SK-N-SH treated with all-trans-retinoic acid at 6 μM for 48 hours (cell line): ENCODE results near the gene ADH5.

Experiments
- ATAC-seq: fragments of 200-7000 bp; cut with Tn5 transposase; 3 replicates; pipeline ENCODE4 v1.9.1; 2020; ENCODE audit warnings: mild to moderate bottlenecking, moderate library complexity
- ARNTL ChIP-seq: fragments of 450-650 bp; formaldehyde crosslinking; IDR thresholded peaks from 2 replicates; pipeline ENCODE4 v1.5.0; 2020; ENCODE audit warnings: low read depth, mild to moderate bottlenecking, moderate library complexity, borderline replicate concordance
- BACH2 ChIP-seq: fragments of 250-450 bp; sonication (Bioruptor Pico); IDR thresholded peaks from 2 replicates; pipeline ENCODE4 v1.9.0; 2021; ENCODE audit warnings: mild to moderate bottlenecking, borderline replicate concordance
- CSDC2 ChIP-seq: fragments of 250-450 bp; sonication (Bioruptor Pico); IDR thresholded peaks from 2 replicates; pipeline ENCODE4 v1.5.0; 2020; ENCODE audit warnings: mild to moderate bottlenecking, moderate library complexity
- ESRRG ChIP-seq: fragments of 250-450 bp; sonication (Bioruptor Pico); IDR thresholded peaks from 2 replicates; pipeline ENCODE4 v1.6.1; 2021; ENCODE audit warnings: mild to moderate bottlenecking
- GLIS3 ChIP-seq: fragments of 250-450 bp; sonication (Bioruptor Pico); IDR thresholded peaks from 2 replicates; pipeline ENCODE4 v1.5.0; 2020; ENCODE audit warnings: mild to moderate bottlenecking, moderate library complexity
- ISL1 ChIP-seq: fragments of 250-450 bp; sonication (Bioruptor Pico); IDR thresholded peaks from 2 replicates; pipeline ENCODE4 v2.1.2; 2022; ENCODE audit warnings: mild to moderate bottlenecking, moderate library complexity
- OSR1 ChIP-seq: fragments of 250-450 bp; sonication (Bioruptor Pico); IDR thresholded peaks from 2 replicates; pipeline ENCODE4 v1.8.0; 2022; ENCODE audit warnings: moderate library complexity, mild to moderate bottlenecking, inconsistent platforms
- PPARA ChIP-seq: fragments of 250-450 bp; sonication (Bioruptor Pico); IDR thresholded peaks from 2 replicates; pipeline ENCODE4 v1.5.0; 2020; ENCODE audit warnings: mild to moderate bottlenecking, borderline replicate concordance
- SNAI2 ChIP-seq: fragments of 250-450 bp; sonication (Bioruptor Pico); IDR thresholded peaks from 2 replicates; pipeline ENCODE4 v1.5.0; 2020; ENCODE audit warnings: mild to moderate bottlenecking, moderate library complexity
- TCF4 ChIP-seq: fragments of 250-450 bp; sonication (Bioruptor Pico); IDR thresholded peaks from 2 replicates; pipeline ENCODE4 v1.8.0; 2021; ENCODE audit warnings: mild to moderate bottlenecking, moderate library complexity, borderline replicate concordance
- TOX ChIP-seq: fragments of 250-450 bp; sonication (Bioruptor Pico); IDR thresholded peaks from 2 replicates; pipeline ENCODE4 v1.8.0; 2021; ENCODE audit warnings: mild to moderate bottlenecking, moderate library complexity, borderline replicate concordance
- ZFP3 ChIP-seq: fragments of 250-450 bp; sonication (Bioruptor Pico); IDR thresholded peaks from 2 replicates; pipeline ENCODE4 v1.5.0; 2020; ENCODE audit warnings: mild to moderate bottlenecking, moderate library complexity
- ZFP30 ChIP-seq: fragments of 450-650 bp; formaldehyde crosslinking; IDR thresholded peaks from 2 replicates; pipeline ENCODE4 v1.5.0; 2022; ENCODE audit warnings: mild to moderate bottlenecking, moderate library complexity
- ZNF70 ChIP-seq: fragments of 450-650 bp; formaldehyde crosslinking; IDR thresholded peaks from 2 replicates; pipeline ENCODE4 v1.5.0; 2020; ENCODE audit warnings: mild to moderate bottlenecking, moderate library complexity
- ZNF8 ChIP-seq: fragments of 450-650 bp; formaldehyde crosslinking; IDR thresholded peaks from 2 replicates; pipeline ENCODE4 v1.5.0; 2020; ENCODE audit warnings: mild to moderate bottlenecking, moderate library complexity
- TF ChIP-seq, protein P1 (sequence below): fragments of 250-450 bp; sonication (Bioruptor Pico); IDR thresholded peaks from 2 replicates; pipeline ENCODE4 v1.8.0; 2021; ENCODE audit warnings: low read depth, mild to moderate bottlenecking, moderate library complexity, borderline replicate concordance
- TF ChIP-seq, protein P2 (sequence below): fragments of 250-450 bp; sonication (Bioruptor Pico); IDR thresholded peaks from 2 replicates; pipeline ENCODE4 v1.5.1; 2021; ENCODE audit warnings: mild to moderate bottlenecking, moderate library complexity
- TF ChIP-seq, protein P3 (sequence below): fragments of 250-450 bp; sonication (Bioruptor Pico); IDR thresholded peaks from 2 replicates; pipeline ENCODE4 v1.5.1; 2020; ENCODE audit warnings: low read depth, mild to moderate bottlenecking, moderate library complexity
- TF ChIP-seq, protein P4 (sequence below): fragments of 250-450 bp; sonication (Bioruptor Pico); IDR thresholded peaks from 2 replicates; pipeline ENCODE4 v1.5.0; 2020; ENCODE audit warnings: mild to moderate bottlenecking, moderate library complexity

Gene ADH5

DNA sequence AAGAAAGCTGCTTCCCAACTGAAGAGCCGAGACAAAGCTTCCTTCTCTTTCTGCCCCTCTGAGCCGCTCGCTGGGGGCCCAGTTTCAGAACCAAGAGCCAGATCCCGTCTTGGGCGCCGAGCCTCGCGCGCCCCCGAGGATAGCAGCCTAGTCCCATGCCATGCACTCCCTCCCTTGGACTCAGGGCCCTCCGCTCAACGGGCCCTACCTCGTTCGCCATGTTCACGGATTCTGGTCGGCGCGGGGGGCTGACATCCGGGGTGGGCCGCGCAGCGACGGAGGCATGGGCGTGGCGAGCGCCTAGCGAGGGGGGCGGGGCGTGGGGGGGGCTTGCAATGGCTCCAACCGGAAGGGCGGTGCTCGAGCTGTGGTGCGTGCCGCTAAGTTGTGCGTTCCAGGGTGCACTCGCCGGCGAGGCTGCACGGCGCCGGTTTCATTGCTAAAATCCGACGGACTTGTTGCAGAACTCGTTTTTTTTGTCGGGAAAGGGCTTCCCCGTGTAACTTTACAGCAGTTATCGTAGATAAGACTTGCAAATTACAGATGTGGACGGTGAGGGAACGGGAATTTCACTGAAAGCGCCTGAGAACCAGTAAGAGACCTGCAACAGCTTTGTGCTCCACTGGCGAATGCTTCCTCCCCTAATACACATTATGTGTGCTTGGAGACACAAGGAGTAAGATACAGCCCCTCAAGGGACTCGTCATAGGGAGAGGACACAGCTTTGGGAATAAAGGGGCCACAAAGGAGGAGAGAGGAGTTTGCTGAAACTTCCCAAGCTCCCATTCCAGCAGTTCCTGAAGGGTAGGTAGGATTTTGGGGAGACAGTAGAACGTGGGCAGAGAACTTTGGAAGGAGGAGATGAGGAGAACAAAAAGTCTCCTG is at the start of gene ADH5:
Gene ADH5 (minus strand): TSS at position 308 of the 885 bp plus-strand sequence. CDS start 88 bp downstream, at position 220.
- TF ChIP-seq ZFP3: peak; percentile 74
- no peak for TF ChIP-seq ESRRG (CRISPR knock-in tag)
- ATAC-seq: peak; percentile 95

DNA sequence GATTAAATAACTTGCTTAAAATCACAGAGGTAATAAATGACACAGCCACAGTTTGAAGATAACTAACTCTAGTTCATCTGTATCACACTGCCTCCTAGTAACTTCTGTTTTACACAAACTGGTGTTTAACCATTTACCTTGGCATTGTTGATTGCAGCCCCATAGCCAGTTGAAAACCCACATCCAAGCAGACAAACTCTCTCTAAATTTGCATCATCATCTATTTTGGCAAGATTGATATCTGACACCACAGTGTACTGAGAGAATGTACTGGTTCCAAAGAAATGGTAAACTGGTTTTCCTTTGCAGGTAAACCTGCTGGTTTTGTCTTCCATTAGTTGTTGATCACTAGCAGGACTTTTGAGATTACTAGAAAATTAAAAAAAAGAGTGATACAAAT is 47.7 kb upstream of the ADH5 start:
- TF ChIP-seq ZNF70 (no peak), ZFP30 (CRISPR knock-in tag) (no peak), BACH2 (CRISPR knock-in tag) (no peak)
- TF ChIP-seq, protein P1, sequence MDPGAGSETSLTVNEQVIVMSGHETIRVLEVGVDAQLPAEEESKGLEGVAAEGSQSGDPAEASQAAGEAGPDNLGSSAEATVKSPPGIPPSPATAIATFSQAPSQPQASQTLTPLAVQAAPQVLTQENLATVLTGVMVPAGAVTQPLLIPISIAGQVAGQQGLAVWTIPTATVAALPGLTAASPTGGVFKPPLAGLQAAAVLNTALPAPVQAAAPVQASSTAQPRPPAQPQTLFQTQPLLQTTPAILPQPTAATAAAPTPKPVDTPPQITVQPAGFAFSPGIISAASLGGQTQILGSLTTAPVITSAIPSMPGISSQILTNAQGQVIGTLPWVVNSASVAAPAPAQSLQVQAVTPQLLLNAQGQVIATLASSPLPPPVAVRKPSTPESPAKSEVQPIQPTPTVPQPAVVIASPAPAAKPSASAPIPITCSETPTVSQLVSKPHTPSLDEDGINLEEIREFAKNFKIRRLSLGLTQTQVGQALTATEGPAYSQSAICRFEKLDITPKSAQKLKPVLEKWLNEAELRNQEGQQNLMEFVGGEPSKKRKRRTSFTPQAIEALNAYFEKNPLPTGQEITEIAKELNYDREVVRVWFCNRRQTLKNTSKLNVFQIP (CRISPR knock-in tag): no peak
- TF ChIP-seq, protein P2, sequence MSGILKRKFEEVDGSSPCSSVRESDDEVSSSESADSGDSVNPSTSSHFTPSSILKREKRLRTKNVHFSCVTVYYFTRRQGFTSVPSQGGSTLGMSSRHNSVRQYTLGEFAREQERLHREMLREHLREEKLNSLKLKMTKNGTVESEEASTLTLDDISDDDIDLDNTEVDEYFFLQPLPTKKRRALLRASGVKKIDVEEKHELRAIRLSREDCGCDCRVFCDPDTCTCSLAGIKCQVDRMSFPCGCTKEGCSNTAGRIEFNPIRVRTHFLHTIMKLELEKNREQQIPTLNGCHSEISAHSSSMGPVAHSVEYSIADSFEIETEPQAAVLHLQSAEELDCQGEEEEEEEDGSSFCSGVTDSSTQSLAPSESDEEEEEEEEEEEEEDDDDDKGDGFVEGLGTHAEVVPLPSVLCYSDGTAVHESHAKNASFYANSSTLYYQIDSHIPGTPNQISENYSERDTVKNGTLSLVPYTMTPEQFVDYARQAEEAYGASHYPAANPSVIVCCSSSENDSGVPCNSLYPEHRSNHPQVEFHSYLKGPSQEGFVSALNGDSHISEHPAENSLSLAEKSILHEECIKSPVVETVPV (CRISPR knock-in tag): no peak
- TF ChIP-seq, all 23 proteins: peak for 0
- no peak for ATAC-seq

DNA sequence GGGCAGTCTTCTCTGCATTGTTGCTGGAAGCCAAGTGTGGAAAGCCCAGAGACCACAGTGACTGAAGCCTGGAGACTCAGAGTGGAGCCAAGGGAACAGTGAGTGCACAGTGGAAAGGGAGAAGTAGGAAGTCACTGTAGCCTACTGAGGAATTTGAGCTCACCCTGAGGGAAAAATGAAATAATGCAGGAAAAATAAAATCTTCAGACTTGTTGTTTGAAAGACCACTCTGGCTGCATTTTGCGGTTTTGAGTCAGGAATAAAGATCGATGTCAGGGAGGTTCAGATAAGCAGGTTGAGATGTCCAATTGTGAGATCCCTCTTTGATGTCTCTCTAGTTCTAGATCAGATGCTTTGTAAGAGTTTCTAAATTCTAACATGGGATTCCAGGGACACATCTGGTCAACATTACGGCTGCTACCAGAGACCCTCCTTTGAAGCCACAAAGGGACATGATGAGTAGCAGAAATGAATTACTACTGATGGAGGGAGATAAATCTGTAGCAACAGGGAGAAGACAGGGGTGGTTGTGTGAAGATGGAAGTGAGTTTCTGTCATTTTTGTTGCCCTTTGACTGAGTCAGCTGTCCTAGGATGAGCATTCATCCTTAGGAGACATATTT is 47.1 kb upstream of the ADH5 start:
- no peak for ATAC-seq
- TF ChIP-seq TCF4 (CRISPR knock-in tag) (0 out of 2 replicates have a peak, but pooled peaks have one; percentile 28), TOX (no peak)

DNA sequence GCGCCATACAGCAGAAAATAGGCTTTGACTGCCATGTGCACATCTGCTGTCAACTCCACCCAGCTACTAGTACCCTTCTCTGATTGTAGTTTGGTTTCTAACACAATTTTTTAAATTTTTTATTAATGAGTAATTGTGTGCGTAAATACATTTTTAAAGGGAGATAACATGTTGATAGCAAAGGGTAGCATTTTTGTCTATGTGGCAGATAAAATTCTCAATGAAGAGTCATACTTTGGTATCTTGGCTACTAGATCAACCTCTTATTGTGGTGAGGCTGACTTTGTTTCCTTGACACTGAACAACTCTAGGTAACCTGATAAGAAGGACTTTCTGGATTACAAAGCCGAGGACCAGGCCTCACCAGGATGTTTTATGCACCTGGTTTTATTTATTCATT is 46.0 kb upstream of the ADH5 start:
- no peak for TF ChIP-seq GLIS3
- TF ChIP-seq TOX: no peak
- TF ChIP-seq ZFP30 (CRISPR knock-in tag): no peak
- no peak for TF ChIP-seq OSR1
- no peak for TF ChIP-seq PPARA
- TF ChIP-seq ZNF8 (CRISPR knock-in tag): no peak
- TF ChIP-seq ZFP3: no peak
- TF ChIP-seq ISL1: no peak
- no peak for TF ChIP-seq CSDC2
- TF ChIP-seq, all 23 proteins: peak for 0
- ATAC-seq: no peak

DNA sequence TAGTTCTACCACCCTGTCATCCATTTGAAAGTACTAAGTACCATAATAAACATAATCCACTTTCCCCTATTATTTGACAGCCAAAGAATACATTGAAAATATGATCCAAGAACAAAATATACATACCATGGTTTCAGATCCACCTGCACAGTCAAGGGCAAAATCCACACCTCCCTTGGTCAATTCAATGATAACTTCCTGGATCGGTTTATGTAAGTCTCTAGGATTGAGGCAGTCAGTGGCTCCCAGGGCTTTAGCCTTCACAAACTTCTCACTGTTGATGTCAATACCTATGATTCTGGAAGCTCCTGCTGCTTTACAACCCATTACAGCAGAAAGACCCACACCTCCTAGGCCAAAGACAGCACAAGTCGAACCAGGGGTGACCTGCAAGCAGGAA is 42.8 kb upstream of the ADH5 start:
- no peak for ATAC-seq
- TF ChIP-seq SNAI2 (no peak), BACH2 (CRISPR knock-in tag) (no peak), ZFP30 (CRISPR knock-in tag) (no peak), CSDC2 (no peak), ISL1 (no peak), ESRRG (CRISPR knock-in tag) (no peak)
- TF ChIP-seq, protein P3, sequence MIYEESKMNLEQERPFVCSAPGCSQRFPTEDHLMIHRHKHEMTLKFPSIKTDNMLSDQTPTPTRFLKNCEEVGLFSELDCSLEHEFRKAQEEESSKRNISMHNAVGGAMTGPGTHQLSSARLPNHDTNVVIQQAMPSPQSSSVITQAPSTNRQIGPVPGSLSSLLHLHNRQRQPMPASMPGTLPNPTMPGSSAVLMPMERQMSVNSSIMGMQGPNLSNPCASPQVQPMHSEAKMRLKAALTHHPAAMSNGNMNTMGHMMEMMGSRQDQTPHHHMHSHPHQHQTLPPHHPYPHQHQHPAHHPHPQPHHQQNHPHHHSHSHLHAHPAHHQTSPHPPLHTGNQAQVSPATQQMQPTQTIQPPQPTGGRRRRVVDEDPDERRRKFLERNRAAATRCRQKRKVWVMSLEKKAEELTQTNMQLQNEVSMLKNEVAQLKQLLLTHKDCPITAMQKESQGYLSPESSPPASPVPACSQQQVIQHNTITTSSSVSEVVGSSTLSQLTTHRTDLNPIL (CRISPR knock-in tag): no peak
- TF ChIP-seq, protein P1 (CRISPR knock-in tag): no peak

DNA sequence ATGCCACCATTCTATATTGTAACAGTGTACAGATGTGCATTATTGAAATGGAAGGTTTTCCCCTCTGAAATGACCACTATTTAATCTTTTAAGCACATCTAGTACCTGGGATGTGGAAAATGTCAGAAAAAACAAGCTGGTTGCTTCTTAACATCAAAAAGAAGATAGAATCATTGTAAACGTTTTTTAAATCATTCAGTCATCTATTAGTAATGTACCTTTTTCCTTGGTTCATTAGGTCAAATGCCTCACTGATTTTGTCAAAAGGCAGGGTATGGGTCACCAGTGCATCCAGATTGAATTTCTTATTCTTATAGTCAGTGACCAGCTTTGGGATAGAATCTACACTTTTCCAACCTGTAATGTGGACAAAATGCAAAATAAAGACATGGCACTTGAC is 37.8 kb upstream of the ADH5 start:
- TF ChIP-seq, protein P4, sequence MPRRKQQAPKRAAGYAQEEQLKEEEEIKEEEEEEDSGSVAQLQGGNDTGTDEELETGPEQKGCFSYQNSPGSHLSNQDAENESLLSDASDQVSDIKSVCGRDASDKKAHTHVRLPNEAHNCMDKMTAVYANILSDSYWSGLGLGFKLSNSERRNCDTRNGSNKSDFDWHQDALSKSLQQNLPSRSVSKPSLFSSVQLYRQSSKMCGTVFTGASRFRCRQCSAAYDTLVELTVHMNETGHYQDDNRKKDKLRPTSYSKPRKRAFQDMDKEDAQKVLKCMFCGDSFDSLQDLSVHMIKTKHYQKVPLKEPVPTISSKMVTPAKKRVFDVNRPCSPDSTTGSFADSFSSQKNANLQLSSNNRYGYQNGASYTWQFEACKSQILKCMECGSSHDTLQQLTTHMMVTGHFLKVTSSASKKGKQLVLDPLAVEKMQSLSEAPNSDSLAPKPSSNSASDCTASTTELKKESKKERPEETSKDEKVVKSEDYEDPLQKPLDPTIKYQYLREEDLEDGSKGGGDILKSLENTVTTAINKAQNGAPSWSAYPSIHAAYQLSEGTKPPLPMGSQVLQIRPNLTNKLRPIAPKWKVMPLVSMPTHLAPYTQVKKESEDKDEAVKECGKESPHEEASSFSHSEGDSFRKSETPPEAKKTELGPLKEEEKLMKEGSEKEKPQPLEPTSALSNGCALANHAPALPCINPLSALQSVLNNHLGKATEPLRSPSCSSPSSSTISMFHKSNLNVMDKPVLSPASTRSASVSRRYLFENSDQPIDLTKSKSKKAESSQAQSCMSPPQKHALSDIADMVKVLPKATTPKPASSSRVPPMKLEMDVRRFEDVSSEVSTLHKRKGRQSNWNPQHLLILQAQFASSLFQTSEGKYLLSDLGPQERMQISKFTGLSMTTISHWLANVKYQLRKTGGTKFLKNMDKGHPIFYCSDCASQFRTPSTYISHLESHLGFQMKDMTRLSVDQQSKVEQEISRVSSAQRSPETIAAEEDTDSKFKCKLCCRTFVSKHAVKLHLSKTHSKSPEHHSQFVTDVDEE (CRISPR knock-in tag): no peak
- TF ChIP-seq ARNTL: no peak
- TF ChIP-seq, all 23 proteins: peak for 0
- ATAC-seq: no peak
